Measurements from ENCODE around the gene RNF138. TPM values are rescaled to one million over a fixed set of nuclear protein-coding genes. Genes with fewer than 3 reads are reported as not detected.
A peak's percentile ranks its signal among the peaks of the same experiment; 100 is the strongest.

RNF138 gene
- total and polyA plus RNA-seq, 2 of the 13 experiments (the other 11 are each of a cell fraction or from before 2014, with no cell fraction given) = 14.6 to 33.6 TPM

DNA sequence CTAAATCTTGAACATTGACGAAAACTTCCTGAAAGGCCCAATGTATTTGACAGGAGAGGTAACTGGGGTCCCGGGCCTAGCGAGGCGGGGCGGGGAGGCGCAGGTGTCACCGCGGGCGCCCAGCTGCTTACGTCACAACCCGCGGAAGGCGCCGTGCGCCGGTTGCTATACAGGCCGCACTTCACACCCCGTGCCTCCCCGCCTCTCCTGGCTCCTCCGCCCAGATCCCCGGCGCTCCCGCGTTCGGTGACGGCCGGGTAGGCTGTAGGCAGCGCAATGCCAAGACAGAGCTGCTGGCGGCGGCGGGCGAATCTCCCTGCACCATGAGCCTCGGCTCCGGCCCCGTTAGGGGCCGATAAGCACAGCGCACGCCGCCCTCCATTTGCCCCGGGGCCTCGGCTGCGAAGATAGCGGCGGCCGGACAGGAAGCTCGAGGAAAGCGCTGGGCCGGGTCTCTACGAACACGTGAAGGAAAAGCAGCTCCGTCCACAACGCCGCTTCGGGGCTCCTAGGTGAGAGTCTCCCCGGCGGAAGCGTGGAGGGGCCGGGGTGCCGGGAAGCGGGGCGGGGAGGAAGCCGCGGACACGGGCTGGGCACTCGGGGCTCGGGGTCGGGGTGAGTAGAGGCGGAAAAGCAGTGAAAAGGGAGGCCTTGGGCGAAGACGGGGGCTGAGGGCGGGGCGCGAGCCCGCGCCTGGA is at the start of gene RNF138 (continued):
- TF ChIP-seq, protein P1, sequence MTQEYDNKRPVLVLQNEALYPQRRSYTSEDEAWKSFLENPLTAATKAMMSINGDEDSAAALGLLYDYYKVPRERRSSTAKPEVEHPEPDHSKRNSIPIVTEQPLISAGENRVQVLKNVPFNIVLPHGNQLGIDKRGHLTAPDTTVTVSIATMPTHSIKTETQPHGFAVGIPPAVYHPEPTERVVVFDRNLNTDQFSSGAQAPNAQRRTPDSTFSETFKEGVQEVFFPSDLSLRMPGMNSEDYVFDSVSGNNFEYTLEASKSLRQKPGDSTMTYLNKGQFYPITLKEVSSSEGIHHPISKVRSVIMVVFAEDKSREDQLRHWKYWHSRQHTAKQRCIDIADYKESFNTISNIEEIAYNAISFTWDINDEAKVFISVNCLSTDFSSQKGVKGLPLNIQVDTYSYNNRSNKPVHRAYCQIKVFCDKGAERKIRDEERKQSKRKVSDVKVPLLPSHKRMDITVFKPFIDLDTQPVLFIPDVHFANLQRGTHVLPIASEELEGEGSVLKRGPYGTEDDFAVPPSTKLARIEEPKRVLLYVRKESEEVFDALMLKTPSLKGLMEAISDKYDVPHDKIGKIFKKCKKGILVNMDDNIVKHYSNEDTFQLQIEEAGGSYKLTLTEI (CRISPR knock-in tag; conservative IDR thresholded peaks at IDR 0.05) = no peak
- TF ChIP-seq ZNF121 (CRISPR knock-in tag; IDR thresholded peaks at IDR 0.05) (no peak), ATAD3A (CRISPR knock-in tag; IDR thresholded peaks at IDR 0.05) (no peak), ZNF205 (CRISPR knock-in tag; IDR thresholded peaks at IDR 0.05) (peak; percentile 83), SKI (IDR thresholded peaks at IDR 0.05; ENCODE audit: partially characterized antibody) (no peak), ZNF30 (CRISPR knock-in tag; IDR thresholded peaks at IDR 0.05) (0 out of 2 replicates have a peak, but pooled peaks have one; percentile 80), ZNF343 (CRISPR knock-in tag; IDR thresholded peaks at IDR 0.05) (no peak; the same call in 1 of the 2 replicates), RFX3 (CRISPR knock-in tag; IDR thresholded peaks at IDR 0.05) (no peak)
- TF ChIP-seq, protein P2, sequence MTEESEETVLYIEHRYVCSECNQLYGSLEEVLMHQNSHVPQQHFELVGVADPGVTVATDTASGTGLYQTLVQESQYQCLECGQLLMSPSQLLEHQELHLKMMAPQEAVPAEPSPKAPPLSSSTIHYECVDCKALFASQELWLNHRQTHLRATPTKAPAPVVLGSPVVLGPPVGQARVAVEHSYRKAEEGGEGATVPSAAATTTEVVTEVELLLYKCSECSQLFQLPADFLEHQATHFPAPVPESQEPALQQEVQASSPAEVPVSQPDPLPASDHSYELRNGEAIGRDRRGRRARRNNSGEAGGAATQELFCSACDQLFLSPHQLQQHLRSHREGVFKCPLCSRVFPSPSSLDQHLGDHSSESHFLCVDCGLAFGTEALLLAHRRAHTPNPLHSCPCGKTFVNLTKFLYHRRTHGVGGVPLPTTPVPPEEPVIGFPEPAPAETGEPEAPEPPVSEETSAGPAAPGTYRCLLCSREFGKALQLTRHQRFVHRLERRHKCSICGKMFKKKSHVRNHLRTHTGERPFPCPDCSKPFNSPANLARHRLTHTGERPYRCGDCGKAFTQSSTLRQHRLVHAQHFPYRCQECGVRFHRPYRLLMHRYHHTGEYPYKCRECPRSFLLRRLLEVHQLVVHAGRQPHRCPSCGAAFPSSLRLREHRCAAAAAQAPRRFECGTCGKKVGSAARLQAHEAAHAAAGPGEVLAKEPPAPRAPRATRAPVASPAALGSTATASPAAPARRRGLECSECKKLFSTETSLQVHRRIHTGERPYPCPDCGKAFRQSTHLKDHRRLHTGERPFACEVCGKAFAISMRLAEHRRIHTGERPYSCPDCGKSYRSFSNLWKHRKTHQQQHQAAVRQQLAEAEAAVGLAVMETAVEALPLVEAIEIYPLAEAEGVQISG (CRISPR knock-in tag; IDR thresholded peaks at IDR 0.05) = peak; percentile 52; the same call in 1 of the 2 replicates
- TF ChIP-seq, protein P3, sequence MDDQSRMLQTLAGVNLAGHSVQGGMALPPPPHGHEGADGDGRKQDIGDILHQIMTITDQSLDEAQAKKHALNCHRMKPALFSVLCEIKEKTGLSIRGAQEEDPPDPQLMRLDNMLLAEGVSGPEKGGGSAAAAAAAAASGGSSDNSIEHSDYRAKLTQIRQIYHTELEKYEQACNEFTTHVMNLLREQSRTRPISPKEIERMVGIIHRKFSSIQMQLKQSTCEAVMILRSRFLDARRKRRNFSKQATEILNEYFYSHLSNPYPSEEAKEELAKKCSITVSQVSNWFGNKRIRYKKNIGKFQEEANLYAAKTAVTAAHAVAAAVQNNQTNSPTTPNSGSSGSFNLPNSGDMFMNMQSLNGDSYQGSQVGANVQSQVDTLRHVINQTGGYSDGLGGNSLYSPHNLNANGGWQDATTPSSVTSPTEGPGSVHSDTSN (CRISPR knock-in tag; IDR thresholded peaks at IDR 0.05; ENCODE audit: borderline replicate concordance) = no peak
- TF ChIP-seq, protein P4, sequence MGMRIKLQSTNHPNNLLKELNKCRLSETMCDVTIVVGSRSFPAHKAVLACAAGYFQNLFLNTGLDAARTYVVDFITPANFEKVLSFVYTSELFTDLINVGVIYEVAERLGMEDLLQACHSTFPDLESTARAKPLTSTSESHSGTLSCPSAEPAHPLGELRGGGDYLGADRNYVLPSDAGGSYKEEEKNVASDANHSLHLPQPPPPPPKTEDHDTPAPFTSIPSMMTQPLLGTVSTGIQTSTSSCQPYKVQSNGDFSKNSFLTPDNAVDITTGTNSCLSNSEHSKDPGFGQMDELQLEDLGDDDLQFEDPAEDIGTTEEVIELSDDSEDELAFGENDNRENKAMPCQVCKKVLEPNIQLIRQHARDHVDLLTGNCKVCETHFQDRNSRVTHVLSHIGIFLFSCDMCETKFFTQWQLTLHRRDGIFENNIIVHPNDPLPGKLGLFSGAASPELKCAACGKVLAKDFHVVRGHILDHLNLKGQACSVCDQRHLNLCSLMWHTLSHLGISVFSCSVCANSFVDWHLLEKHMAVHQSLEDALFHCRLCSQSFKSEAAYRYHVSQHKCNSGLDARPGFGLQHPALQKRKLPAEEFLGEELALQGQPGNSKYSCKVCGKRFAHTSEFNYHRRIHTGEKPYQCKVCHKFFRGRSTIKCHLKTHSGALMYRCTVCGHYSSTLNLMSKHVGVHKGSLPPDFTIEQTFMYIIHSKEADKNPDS (CRISPR knock-in tag; IDR thresholded peaks at IDR 0.05) = peak; percentile 12; the same call in 1 of the 2 replicates
- TF ChIP-seq, protein P5, sequence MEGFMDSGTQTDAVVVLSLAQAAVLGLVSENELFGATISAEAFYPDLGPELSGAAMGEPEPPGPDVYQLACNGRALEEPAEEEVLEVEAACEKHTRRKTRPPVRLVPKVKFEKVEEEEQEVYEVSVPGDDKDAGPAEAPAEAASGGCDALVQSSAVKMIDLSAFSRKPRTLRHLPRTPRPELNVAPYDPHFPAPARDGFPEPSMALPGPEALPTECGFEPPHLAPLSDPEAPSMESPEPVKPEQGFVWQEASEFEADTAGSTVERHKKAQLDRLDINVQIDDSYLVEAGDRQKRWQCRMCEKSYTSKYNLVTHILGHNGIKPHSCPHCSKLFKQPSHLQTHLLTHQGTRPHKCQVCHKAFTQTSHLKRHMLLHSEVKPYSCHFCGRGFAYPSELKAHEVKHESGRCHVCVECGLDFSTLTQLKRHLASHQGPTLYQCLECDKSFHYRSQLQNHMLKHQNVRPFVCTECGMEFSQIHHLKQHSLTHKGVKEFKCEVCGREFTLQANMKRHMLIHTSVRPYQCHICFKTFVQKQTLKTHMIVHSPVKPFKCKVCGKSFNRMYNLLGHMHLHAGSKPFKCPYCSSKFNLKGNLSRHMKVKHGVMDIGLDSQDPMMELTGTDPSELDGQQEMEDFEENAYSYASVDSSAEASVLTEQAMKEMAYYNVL (CRISPR knock-in tag; IDR thresholded peaks at IDR 0.05; ENCODE audit: borderline replicate concordance) = 0 out of 2 replicates have a peak, but pooled peaks have one; percentile 47
- TF ChIP-seq, protein P6, sequence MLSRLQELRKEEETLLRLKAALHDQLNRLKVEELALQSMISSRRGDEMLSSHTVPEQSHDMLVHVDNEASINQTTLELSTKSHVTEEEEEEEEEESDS (CRISPR knock-in tag; IDR thresholded peaks at IDR 0.05; ENCODE audit: borderline replicate concordance) = peak; percentile 64; the same call in 1 of the 2 replicates
